GM12878 (cell line): ENCODE results near the gene RAB44.

Experiments
- BACH1 ChIP-seq: fragments of 450-650 bp; IDR thresholded peaks from 2 replicates; pipeline ENCODE4 v1.6.1; 2017; ENCODE audit warnings: mild to moderate bottlenecking, borderline replicate concordance
- PAX5 ChIP-seq: IDR thresholded peaks from 2 replicates; pipeline ENCODE4 v1.6.1; 2011; ENCODE audit warnings: low read depth, low read length, borderline replicate concordance

- TF ChIP-seq PAX5 (no peak), BACH1 (no peak)
Observed at GRCh38 chr6:36725581-36725980, 28.0 kb downstream of the RAB44 start.
